Mammary epithelial cell (primary cell): ENCODE measurements around the gene LRCH3.

Source experiments
- EZH2 ChIP-seq: IDR thresholded peaks from 2 replicates; pipeline ENCODE4 v1.6.1; 2012; ENCODE audit warnings: low read length, inconsistent platforms, borderline replicate concordance
- TF ChIP-seq, protein P1 (sequence below), 2 donors: IDR thresholded peaks in 1 of 2; conservative IDR thresholded peaks in 1 of 2; 2 replicates each; pipeline ENCODE4 v1.5.1; 2011 to 2012; ENCODE audit warnings: inconsistent platforms in 2 of 2, low read length in 2 of 2, mild to moderate bottlenecking in 2 of 2, control low read depth in 1 of 2, low read depth in 1 of 2; ENCODE audit not compliant: insufficient read depth in 1 of 2; ENCODE audit errors: extremely low read depth in 1 of 2

- TF ChIP-seq, protein P1, sequence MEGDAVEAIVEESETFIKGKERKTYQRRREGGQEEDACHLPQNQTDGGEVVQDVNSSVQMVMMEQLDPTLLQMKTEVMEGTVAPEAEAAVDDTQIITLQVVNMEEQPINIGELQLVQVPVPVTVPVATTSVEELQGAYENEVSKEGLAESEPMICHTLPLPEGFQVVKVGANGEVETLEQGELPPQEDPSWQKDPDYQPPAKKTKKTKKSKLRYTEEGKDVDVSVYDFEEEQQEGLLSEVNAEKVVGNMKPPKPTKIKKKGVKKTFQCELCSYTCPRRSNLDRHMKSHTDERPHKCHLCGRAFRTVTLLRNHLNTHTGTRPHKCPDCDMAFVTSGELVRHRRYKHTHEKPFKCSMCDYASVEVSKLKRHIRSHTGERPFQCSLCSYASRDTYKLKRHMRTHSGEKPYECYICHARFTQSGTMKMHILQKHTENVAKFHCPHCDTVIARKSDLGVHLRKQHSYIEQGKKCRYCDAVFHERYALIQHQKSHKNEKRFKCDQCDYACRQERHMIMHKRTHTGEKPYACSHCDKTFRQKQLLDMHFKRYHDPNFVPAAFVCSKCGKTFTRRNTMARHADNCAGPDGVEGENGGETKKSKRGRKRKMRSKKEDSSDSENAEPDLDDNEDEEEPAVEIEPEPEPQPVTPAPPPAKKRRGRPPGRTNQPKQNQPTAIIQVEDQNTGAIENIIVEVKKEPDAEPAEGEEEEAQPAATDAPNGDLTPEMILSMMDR (conservative IDR thresholded peaks at IDR 0.05 in 1 of 2, IDR thresholded peaks at IDR 0.05 in 1 of 2; ENCODE audit: extremely low read depth in 1 of 2, insufficient read depth in 1 of 2, low read depth in 1 of 2, low read length in 2 of 2), result no peak
- TF ChIP-seq EZH2, result no peak
Observed at GRCh38 chr3:197742787-197743186, 48.3 kb upstream of the LRCH3 start.
